GM23338 (cell line): ENCODE data around the gene BLTP3B. TPM values are rescaled to one million over a fixed set of nuclear protein-coding genes. Genes with fewer than 3 reads are reported as not detected.

ENCODE experiments used
- ATAC-seq: fragments of 200-7000 bp; cut with Tn5 transposase; 3 replicates; pipeline ENCODE4 v1.9.1; 2020
- DNase-seq: peaks from one replicate; pipeline ENCODE4 v3.0.0-alpha.2; 2015; ENCODE audit warnings: low spot score
- H2AFZ ChIP-seq: fragments of 200-600 bp; sonication (generic); 2 replicates; pipeline ENCODE4 v1.8.0; 2016; ENCODE audit warnings: antibody characterized with exemption, mild to moderate bottlenecking, moderate library complexity
- H3F3A ChIP-seq: fragments of 200-600 bp; sonication (generic); replicated peaks from 2 replicates; pipeline ENCODE4 v1.8.0; 2017; ENCODE audit warnings: antibody characterized with exemption, mixed run types, low read depth
- H3K27ac ChIP-seq: fragments of 200-600 bp; sonication (generic); 2 replicates; pipeline ENCODE4 v1.6.1; 2016; ENCODE audit warnings: low read depth
- H3K27me3 ChIP-seq: fragments of 200-600 bp; sonication (generic); 2 replicates; pipeline ENCODE4 v1.8.0; 2016; ENCODE audit warnings: mild to moderate bottlenecking, mixed run types, moderate library complexity; ENCODE audit not compliant: insufficient read depth
- H3K36me3 ChIP-seq: fragments of 200-600 bp; sonication (generic); 2 replicates; pipeline ENCODE4 v1.8.0; 2016; ENCODE audit warnings: mild to moderate bottlenecking; ENCODE audit not compliant: insufficient read depth
- H3K4me1 ChIP-seq: fragments of 200-600 bp; sonication (generic); 2 replicates; pipeline ENCODE4 v1.8.0; 2016; ENCODE audit warnings: mild to moderate bottlenecking, moderate library complexity; ENCODE audit not compliant: insufficient read depth
- H3K4me2 ChIP-seq: fragments of 200-600 bp; sonication (generic); 2 replicates; pipeline ENCODE4 v1.7.1; 2017; ENCODE audit warnings: mixed run types
- H3K4me3 ChIP-seq: fragments of 200-600 bp; sonication (generic); 2 replicates; pipeline ENCODE4 v1.6.1; 2016; ENCODE audit warnings: mixed run types
- H3K79me2 ChIP-seq: fragments of 200-600 bp; sonication (generic); replicated peaks from 2 replicates; pipeline ENCODE4 v1.8.0; 2017; ENCODE audit warnings: mild to moderate bottlenecking; ENCODE audit not compliant: insufficient read depth
- H3K9me2 ChIP-seq: fragments of 200-600 bp; sonication (generic); 2 replicates; pipeline ENCODE4 v1.8.0; 2017; ENCODE audit not compliant: insufficient read depth
- H4K20me1 ChIP-seq: fragments of 200-600 bp; sonication (generic); replicated peaks from 2 replicates; pipeline ENCODE4 v1.8.0; 2017; ENCODE audit warnings: mild to moderate bottlenecking; ENCODE audit not compliant: insufficient read depth
- H3K27ac Mint-ChIP-seq: 2 replicates; pipeline ENCODE4 v1.8.0; 2020; ENCODE audit warnings: inconsistent platforms, mild to moderate bottlenecking, moderate library complexity, mixed read lengths
- H3K27me3 Mint-ChIP-seq: 3 replicates; pipeline ENCODE4 v1.8.0; 2022; ENCODE audit warnings: low read depth, mild to moderate bottlenecking, moderate library complexity, mixed read lengths, inconsistent platforms; ENCODE audit not compliant: insufficient read depth, poor library complexity
- H3K36me3 Mint-ChIP-seq: 3 replicates; pipeline ENCODE4 v1.8.0; 2021; ENCODE audit warnings: low read depth, mild to moderate bottlenecking, inconsistent platforms, moderate library complexity, mixed read lengths
- H3K4me1 Mint-ChIP-seq: 3 replicates; pipeline ENCODE4 v1.8.0; 2020; ENCODE audit warnings: mild to moderate bottlenecking, inconsistent platforms, mixed read lengths
- H3K4me3 Mint-ChIP-seq: 3 replicates; pipeline ENCODE4 v1.8.0; 2021; ENCODE audit warnings: moderate library complexity, mild to moderate bottlenecking, inconsistent platforms, mixed read lengths
- H3K9me3 Mint-ChIP-seq: 3 replicates; pipeline ENCODE4 v1.8.0; 2020; ENCODE audit warnings: moderate library complexity, mild to moderate bottlenecking, inconsistent platforms, mixed read lengths
- CREB1 ChIP-seq: fragments of 250-450 bp; sonication (Bioruptor Pico); IDR thresholded peaks from 2 replicates; pipeline ENCODE4 v1.5.0; 2020; ENCODE audit warnings: low read depth, mild to moderate bottlenecking, moderate library complexity
- CTCF ChIP-seq, 2 experiments: fragments of 200-600 bp in 1 of 2; sonication (generic) in 1 of 2; conservative IDR thresholded peaks; 2 replicates each; pipeline versions ENCODE4 v1.5.1 to v1.6.1; 2016 to 2017; ENCODE audit warnings: antibody characterized with exemption in 2 of 2, low read depth in 2 of 2, mild to moderate bottlenecking in 2 of 2, moderate library complexity in 1 of 2
- ETS1 ChIP-seq: IDR thresholded peaks from 2 replicates; pipeline ENCODE4 v1.6.1; 2016; ENCODE audit warnings: antibody characterized with exemption
- EZH2 ChIP-seq: fragments of 200-600 bp; sonication (generic); IDR thresholded peaks from one replicate; pipeline ENCODE4 v1.8.0; 2017; ENCODE audit warnings: antibody characterized with exemption, mild to moderate bottlenecking, low read depth; ENCODE audit not compliant: unreplicated experiment
- EZH2phosphoT487 ChIP-seq: fragments of 200-600 bp; sonication (generic); IDR thresholded peaks from one replicate; pipeline ENCODE4 v1.8.1; 2018; ENCODE audit warnings: antibody characterized with exemption; ENCODE audit not compliant: unreplicated experiment
- JUNB ChIP-seq: IDR thresholded peaks from one replicate; pipeline ENCODE4 v1.6.1; 2016; ENCODE audit warnings: antibody characterized with exemption; ENCODE audit not compliant: unreplicated experiment
- NANOG ChIP-seq: IDR thresholded peaks from 2 replicates; pipeline ENCODE4 v1.6.1; 2016; ENCODE audit warnings: antibody characterized with exemption, borderline replicate concordance
- POLR2AphosphoS5 ChIP-seq: IDR thresholded peaks from 2 replicates; pipeline ENCODE4 v1.6.1; 2016; ENCODE audit warnings: antibody characterized with exemption, low read depth
- STAT1 ChIP-seq: IDR thresholded peaks from one replicate; pipeline ENCODE4 v1.6.1; 2016; ENCODE audit warnings: antibody characterized with exemption; ENCODE audit not compliant: unreplicated experiment
- ZNF114 ChIP-seq: fragments of 250-450 bp; sonication (Bioruptor Pico); IDR thresholded peaks from 2 replicates; pipeline ENCODE4 v1.5.0; 2020; ENCODE audit warnings: mild to moderate bottlenecking, moderate library complexity
- ZNF331 ChIP-seq: fragments of 250-450 bp; sonication (Bioruptor Pico); IDR thresholded peaks from 2 replicates; pipeline ENCODE4 v1.5.0; 2020; ENCODE audit warnings: low read depth, mild to moderate bottlenecking, moderate library complexity
- ZNF462 ChIP-seq: fragments of 250-450 bp; sonication (Bioruptor Pico); IDR thresholded peaks from 2 replicates; pipeline ENCODE4 v1.5.0; 2020; ENCODE audit warnings: mild to moderate bottlenecking, moderate library complexity
- polyA plus RNA-seq: library from polyadenylated mRNA; unstranded; fragments of >200 nt; fragmentation: Nextera tagmentation; extraction: Ambion mirVana; gene quantifications from 2 replicates; pipeline ENCODE4 v1.2.1, GENCODE V29; 2016
- total RNA-seq: library from RNA; depleted of rRNA; stranded (reverse); fragments of >200 nt; shearing (Covaris generic); gene quantifications from 2 replicates; pipeline ENCODE4 v1.2.3, GENCODE V29; 2014
- TF ChIP-seq, protein P1 (sequence below): IDR thresholded peaks from one replicate; pipeline ENCODE4 v1.6.1; 2018; ENCODE audit warnings: antibody characterized with exemption; ENCODE audit not compliant: unreplicated experiment

BLTP3B gene
- total and polyA plus RNA-seq, 2 experiments from 2014 or later = 11.2 to 35.8 TPM

GRCh38 chr12:100115291-100115690 lies 27.4 kb downstream of the BLTP3B start:
- DNase-seq (no peak), ATAC-seq (no peak)
- no peaks in the 10 kb centered on the region for H3F3A ChIP-seq
- peaks cover 97% of the 10 kb centered on the region for H3K79me2 ChIP-seq
- Mint-ChIP-seq H3K27ac (no peak overlapping the region), H3K4me1 (no peaks in the 10 kb centered on the region; the same call in 2 of the 3 replicates), H3K4me3 (no peak overlapping the region), H3K27me3 (peaks cover 3% of the 10 kb centered on the region), H3K9me3 (peaks cover 5% of the 10 kb centered on the region; the same call in 1 of the 3 replicates), H3K36me3 (peaks cover 14% of the 10 kb centered on the region)
- H3K9me2 ChIP-seq = no peaks in the 10 kb centered on the region
- no peak overlapping the region for H3K4me3 ChIP-seq
- TF ChIP-seq CREB1 (CRISPR knock-in tag) = no peak
- TF ChIP-seq ZNF462 = no peak
- TF ChIP-seq STAT1 = no peak
- TF ChIP-seq EZH2 = no peak
- TF ChIP-seq NANOG = no peak
- TF ChIP-seq ZNF114 (CRISPR knock-in tag) = no peak
- no peak for TF ChIP-seq JUNB
- no peak for TF ChIP-seq POLR2AphosphoS5
- no peak for TF ChIP-seq ZNF331 (CRISPR knock-in tag)
- TF ChIP-seq, protein P1, sequence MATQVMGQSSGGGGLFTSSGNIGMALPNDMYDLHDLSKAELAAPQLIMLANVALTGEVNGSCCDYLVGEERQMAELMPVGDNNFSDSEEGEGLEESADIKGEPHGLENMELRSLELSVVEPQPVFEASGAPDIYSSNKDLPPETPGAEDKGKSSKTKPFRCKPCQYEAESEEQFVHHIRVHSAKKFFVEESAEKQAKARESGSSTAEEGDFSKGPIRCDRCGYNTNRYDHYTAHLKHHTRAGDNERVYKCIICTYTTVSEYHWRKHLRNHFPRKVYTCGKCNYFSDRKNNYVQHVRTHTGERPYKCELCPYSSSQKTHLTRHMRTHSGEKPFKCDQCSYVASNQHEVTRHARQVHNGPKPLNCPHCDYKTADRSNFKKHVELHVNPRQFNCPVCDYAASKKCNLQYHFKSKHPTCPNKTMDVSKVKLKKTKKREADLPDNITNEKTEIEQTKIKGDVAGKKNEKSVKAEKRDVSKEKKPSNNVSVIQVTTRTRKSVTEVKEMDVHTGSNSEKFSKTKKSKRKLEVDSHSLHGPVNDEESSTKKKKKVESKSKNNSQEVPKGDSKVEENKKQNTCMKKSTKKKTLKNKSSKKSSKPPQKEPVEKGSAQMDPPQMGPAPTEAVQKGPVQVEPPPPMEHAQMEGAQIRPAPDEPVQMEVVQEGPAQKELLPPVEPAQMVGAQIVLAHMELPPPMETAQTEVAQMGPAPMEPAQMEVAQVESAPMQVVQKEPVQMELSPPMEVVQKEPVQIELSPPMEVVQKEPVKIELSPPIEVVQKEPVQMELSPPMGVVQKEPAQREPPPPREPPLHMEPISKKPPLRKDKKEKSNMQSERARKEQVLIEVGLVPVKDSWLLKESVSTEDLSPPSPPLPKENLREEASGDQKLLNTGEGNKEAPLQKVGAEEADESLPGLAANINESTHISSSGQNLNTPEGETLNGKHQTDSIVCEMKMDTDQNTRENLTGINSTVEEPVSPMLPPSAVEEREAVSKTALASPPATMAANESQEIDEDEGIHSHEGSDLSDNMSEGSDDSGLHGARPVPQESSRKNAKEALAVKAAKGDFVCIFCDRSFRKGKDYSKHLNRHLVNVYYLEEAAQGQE = no peak
- TF ChIP-seq CTCF (conservative IDR thresholded peaks at IDR 0.05; ENCODE audit: low read depth in 2 of 2) = no peak
- TF ChIP-seq ETS1 = no peak
- TF ChIP-seq EZH2phosphoT487 = no peak
- H2AFZ ChIP-seq = no peak overlapping the region
- no peaks in the 10 kb centered on the region for H3K36me3 ChIP-seq
- H3K4me2 ChIP-seq = no peak overlapping the region
- no peak overlapping the region for H3K27ac ChIP-seq
- H3K4me1 ChIP-seq = no peaks in the 10 kb centered on the region
- H3K27me3 ChIP-seq = no peaks in the 10 kb centered on the region
- peaks cover 14% of the 10 kb centered on the region; the same call in 1 of the 2 replicates for H4K20me1 ChIP-seq
